Neural cell (in vitro differentiated cells): ENCODE data around the gene MAST1. TPM values are rescaled to one million over a fixed set of nuclear protein-coding genes. Genes with fewer than 3 reads are reported as not detected.

ENCODE experiments used
- H2AFZ ChIP-seq: fragments of 200-600, 300-800 bp; sonication (generic), shearing (Covaris generic); 2 replicates; pipeline ENCODE4 v1.6.0; 2014; ENCODE audit warnings: low read depth, mild to moderate bottlenecking, antibody characterized with exemption, low read length, moderate library complexity
- H3F3A ChIP-seq: fragments of 200-600 bp; shearing (Covaris generic); 2 replicates; pipeline ENCODE4 v1.6.1; 2016; ENCODE audit warnings: mild to moderate bottlenecking, moderate library complexity, mixed read lengths, antibody characterized with exemption, low read length; ENCODE audit not compliant: insufficient read depth, poor library complexity, severe bottlenecking
- H3K27ac ChIP-seq: fragments of 200-600, 300-800 bp; sonication (generic), shearing (Covaris generic); 2 replicates; pipeline ENCODE4 v1.5.1; 2014; ENCODE audit warnings: mild to moderate bottlenecking, low read length, moderate library complexity
- H3K27me3 ChIP-seq: fragments of 300-800, 200-600 bp; sonication (generic), shearing (Covaris generic); 2 replicates; pipeline ENCODE4 v1.6.0; 2014; ENCODE audit warnings: mild to moderate bottlenecking, low read depth, low read length, moderate library complexity; ENCODE audit not compliant: insufficient read depth
- H3K36me3 ChIP-seq: fragments of 300-800, 200-600 bp; sonication (generic), shearing (Covaris generic); 2 replicates; pipeline ENCODE4 v1.5.1; 2014; ENCODE audit warnings: mild to moderate bottlenecking, antibody characterized with exemption, low read length, moderate library complexity; ENCODE audit not compliant: insufficient read depth
- H3K4me2 ChIP-seq: fragments of 300-800, 200-600 bp; sonication (generic), shearing (Covaris generic); 2 replicates; pipeline ENCODE4 v1.6.0; 2014; ENCODE audit warnings: mild to moderate bottlenecking, low read length
- H3K4me3 ChIP-seq: fragments of 300-800, 200-600 bp; sonication (generic), shearing (Covaris generic); 2 replicates; pipeline ENCODE4 v1.5.1; 2014; ENCODE audit warnings: mild to moderate bottlenecking, low read length, moderate library complexity
- H3K79me2 ChIP-seq: fragments of 200-600 bp; shearing (Covaris generic); replicated peaks from 2 replicates; pipeline ENCODE4 v1.6.0; 2014; ENCODE audit warnings: mild to moderate bottlenecking, low read length, moderate library complexity; ENCODE audit not compliant: insufficient read depth
- H3K9ac ChIP-seq: fragments of 300-800, 200-600 bp; sonication (generic), shearing (Covaris generic); 2 replicates; pipeline ENCODE4 v1.6.1; 2016; ENCODE audit warnings: mild to moderate bottlenecking, low read length, mixed read lengths
- H3K9me2 ChIP-seq: fragments of 200-600 bp; shearing (Covaris generic); 2 replicates; pipeline ENCODE4 v1.6.1; 2016; ENCODE audit warnings: mild to moderate bottlenecking, low read length, mixed read lengths; ENCODE audit not compliant: insufficient read depth
- H3K9me3 ChIP-seq: fragments of 200-600, 300-800 bp; sonication (generic), shearing (Covaris generic); 2 replicates; pipeline ENCODE4 v1.6.1; 2016; ENCODE audit warnings: mild to moderate bottlenecking, mixed run types, low read length, moderate library complexity, mixed read lengths
- H4K20me1 ChIP-seq: fragments of 200-600 bp; shearing (Covaris generic); 2 replicates; pipeline ENCODE4 v1.6.1; 2016; ENCODE audit warnings: mild to moderate bottlenecking, mixed run types; ENCODE audit not compliant: insufficient read depth
- EP300 ChIP-seq: fragments of 450-650 bp; conservative IDR thresholded peaks from 2 replicates; pipeline ENCODE4 v1.6.1; 2014; ENCODE audit warnings: antibody characterized with exemption, mild to moderate bottlenecking, moderate library complexity; ENCODE audit not compliant: poor library complexity, severe bottlenecking
- EZH2 ChIP-seq: fragments of 200-600, 300-800 bp; shearing (Covaris generic), sonication (generic); IDR thresholded peaks from 2 replicates; pipeline ENCODE4 v1.6.1; 2014; ENCODE audit warnings: antibody characterized with exemption, low read length, borderline replicate concordance, mild to moderate bottlenecking; ENCODE audit not compliant: insufficient read depth, poor library complexity, severe bottlenecking
- MXI1 ChIP-seq: fragments of 450-650 bp; conservative IDR thresholded peaks from 2 replicates; pipeline ENCODE4 v1.6.1; 2014; ENCODE audit warnings: antibody characterized with exemption, mild to moderate bottlenecking; ENCODE audit not compliant: poor library complexity, severe bottlenecking
- POLR2AphosphoS5 ChIP-seq: IDR thresholded peaks from 2 replicates; pipeline ENCODE4 v1.6.1; 2012
- RAD21 ChIP-seq: fragments of 450-650 bp; conservative IDR thresholded peaks from 2 replicates; pipeline ENCODE4 v1.6.1; 2014; ENCODE audit warnings: antibody characterized with exemption, mild to moderate bottlenecking, moderate library complexity
- SMC3 ChIP-seq: fragments of 450-650 bp; conservative IDR thresholded peaks from 2 replicates; pipeline ENCODE4 v1.6.1; 2014; ENCODE audit warnings: antibody characterized with exemption, mild to moderate bottlenecking, moderate library complexity; ENCODE audit not compliant: poor library complexity
- TAF1 ChIP-seq: IDR thresholded peaks from 2 replicates; pipeline ENCODE4 v1.6.1; 2012; ENCODE audit warnings: low read depth
- polyA plus RNA-seq: library from polyadenylated mRNA; depleted of rRNA; stranded (reverse); fragments of >200 nt; gene quantifications from 2 replicates; pipeline ENCODE4 v1.2.3, GENCODE V29; 2014
- TF ChIP-seq, protein P1 (sequence below): IDR thresholded peaks from 2 replicates; pipeline ENCODE4 v1.6.1; 2012; ENCODE audit warnings: borderline replicate concordance
- TF ChIP-seq, protein P2 (sequence below): fragments of 450-650 bp; IDR thresholded peaks from 2 replicates; pipeline ENCODE4 v1.5.1; 2014; ENCODE audit warnings: antibody characterized with exemption, mild to moderate bottlenecking, moderate library complexity; ENCODE audit not compliant: poor library complexity, severe bottlenecking

The MAST1 gene
- polyA plus RNA-seq, 1 donor from 2014 or later: 65.0 TPM

DNA sequence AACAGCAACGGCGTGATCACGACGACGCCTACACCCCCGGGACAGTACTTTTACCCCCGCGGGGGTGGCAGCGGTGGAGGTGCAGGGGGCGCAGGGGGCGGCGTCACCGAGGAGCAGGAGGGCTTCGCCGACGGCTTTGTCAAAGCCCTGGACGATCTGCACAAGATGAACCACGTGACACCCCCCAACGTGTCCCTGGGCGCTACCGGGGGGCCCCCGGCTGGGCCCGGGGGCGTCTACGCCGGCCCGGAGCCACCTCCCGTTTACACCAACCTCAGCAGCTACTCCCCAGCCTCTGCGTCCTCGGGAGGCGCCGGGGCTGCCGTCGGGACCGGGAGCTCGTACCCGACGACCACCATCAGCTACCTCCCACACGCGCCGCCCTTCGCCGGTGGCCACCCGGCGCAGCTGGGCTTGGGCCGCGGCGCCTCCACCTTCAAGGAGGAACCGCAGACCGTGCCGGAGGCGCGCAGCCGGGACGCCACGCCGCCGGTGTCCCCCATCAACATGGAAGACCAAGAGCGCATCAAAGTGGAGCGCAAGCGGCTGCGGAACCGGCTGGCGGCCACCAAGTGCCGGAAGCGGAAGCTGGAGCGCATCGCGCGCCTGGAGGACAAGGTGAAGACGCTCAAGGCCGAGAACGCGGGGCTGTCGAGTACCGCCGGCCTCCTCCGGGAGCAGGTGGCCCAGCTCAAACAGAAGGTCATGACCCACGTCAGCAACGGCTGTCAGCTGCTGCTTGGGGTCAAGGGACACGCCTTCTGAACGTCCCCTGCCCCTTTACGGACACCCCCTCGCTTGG, 46.1 kb upstream of the MAST1 start:
- Histone ChIP-seq H3K79me2 (no peaks in the 10 kb centered on the region), H3K27ac (peak overlapping the region; percentile 52), H3K4me2 (peak overlapping the region; percentile 80), H3K9ac (peak overlapping the region; percentile 82), H3K27me3 (peaks cover 29% of the 10 kb centered on the region), H2AFZ (no peak overlapping the region), H3F3A (no peaks in the 10 kb centered on the region), H3K4me3 (peak overlapping the region; percentile 87), H4K20me1 (no peaks in the 10 kb centered on the region), H3K9me3 (no peaks in the 10 kb centered on the region), H3K36me3 (no peaks in the 10 kb centered on the region), H3K9me2 (no peaks in the 10 kb centered on the region)
- TF ChIP-seq EZH2 (peak; percentile 26), POLR2AphosphoS5 (peak; percentile 19), TAF1 (no peak), SMC3 (no peak)
- TF ChIP-seq, protein P1, sequence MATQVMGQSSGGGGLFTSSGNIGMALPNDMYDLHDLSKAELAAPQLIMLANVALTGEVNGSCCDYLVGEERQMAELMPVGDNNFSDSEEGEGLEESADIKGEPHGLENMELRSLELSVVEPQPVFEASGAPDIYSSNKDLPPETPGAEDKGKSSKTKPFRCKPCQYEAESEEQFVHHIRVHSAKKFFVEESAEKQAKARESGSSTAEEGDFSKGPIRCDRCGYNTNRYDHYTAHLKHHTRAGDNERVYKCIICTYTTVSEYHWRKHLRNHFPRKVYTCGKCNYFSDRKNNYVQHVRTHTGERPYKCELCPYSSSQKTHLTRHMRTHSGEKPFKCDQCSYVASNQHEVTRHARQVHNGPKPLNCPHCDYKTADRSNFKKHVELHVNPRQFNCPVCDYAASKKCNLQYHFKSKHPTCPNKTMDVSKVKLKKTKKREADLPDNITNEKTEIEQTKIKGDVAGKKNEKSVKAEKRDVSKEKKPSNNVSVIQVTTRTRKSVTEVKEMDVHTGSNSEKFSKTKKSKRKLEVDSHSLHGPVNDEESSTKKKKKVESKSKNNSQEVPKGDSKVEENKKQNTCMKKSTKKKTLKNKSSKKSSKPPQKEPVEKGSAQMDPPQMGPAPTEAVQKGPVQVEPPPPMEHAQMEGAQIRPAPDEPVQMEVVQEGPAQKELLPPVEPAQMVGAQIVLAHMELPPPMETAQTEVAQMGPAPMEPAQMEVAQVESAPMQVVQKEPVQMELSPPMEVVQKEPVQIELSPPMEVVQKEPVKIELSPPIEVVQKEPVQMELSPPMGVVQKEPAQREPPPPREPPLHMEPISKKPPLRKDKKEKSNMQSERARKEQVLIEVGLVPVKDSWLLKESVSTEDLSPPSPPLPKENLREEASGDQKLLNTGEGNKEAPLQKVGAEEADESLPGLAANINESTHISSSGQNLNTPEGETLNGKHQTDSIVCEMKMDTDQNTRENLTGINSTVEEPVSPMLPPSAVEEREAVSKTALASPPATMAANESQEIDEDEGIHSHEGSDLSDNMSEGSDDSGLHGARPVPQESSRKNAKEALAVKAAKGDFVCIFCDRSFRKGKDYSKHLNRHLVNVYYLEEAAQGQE: no peak

DNA sequence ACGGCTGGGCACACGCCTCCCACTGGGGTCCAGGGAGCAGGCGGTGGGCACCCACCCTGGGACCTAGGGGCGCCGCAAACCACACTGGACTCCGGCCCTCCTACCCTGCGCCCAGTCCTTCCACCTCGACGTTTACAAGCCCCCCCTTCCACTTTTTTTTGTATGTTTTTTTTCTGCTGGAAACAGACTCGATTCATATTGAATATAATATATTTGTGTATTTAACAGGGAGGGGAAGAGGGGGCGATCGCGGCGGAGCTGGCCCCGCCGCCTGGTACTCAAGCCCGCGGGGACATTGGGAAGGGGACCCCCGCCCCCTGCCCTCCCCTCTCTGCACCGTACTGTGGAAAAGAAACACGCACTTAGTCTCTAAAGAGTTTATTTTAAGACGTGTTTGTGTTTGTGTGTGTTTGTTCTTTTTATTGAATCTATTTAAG, 45.4 kb upstream of the MAST1 start:
- Histone ChIP-seq H3K9me2 (no peaks in the 10 kb centered on the region), H3K27ac (peak overlapping the region; percentile 52), H3K79me2 (no peaks in the 10 kb centered on the region), H3K9me3 (no peaks in the 10 kb centered on the region), H4K20me1 (no peaks in the 10 kb centered on the region), H3K36me3 (no peaks in the 10 kb centered on the region), H3K9ac (peak overlapping the region; percentile 82), H3F3A (no peaks in the 10 kb centered on the region), H3K4me3 (peak overlapping the region; percentile 87), H2AFZ (no peak overlapping the region), H3K27me3 (peaks cover 29% of the 10 kb centered on the region), H3K4me2 (peak overlapping the region; percentile 80)
- TF ChIP-seq TAF1: no peak
- TF ChIP-seq, protein P2, sequence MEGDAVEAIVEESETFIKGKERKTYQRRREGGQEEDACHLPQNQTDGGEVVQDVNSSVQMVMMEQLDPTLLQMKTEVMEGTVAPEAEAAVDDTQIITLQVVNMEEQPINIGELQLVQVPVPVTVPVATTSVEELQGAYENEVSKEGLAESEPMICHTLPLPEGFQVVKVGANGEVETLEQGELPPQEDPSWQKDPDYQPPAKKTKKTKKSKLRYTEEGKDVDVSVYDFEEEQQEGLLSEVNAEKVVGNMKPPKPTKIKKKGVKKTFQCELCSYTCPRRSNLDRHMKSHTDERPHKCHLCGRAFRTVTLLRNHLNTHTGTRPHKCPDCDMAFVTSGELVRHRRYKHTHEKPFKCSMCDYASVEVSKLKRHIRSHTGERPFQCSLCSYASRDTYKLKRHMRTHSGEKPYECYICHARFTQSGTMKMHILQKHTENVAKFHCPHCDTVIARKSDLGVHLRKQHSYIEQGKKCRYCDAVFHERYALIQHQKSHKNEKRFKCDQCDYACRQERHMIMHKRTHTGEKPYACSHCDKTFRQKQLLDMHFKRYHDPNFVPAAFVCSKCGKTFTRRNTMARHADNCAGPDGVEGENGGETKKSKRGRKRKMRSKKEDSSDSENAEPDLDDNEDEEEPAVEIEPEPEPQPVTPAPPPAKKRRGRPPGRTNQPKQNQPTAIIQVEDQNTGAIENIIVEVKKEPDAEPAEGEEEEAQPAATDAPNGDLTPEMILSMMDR: no peak
- TF ChIP-seq, protein P1: no peak
- TF ChIP-seq POLR2AphosphoS5: no peak
- no peak for TF ChIP-seq EZH2
- TF ChIP-seq MXI1: no peak
- no peak for TF ChIP-seq EP300
- TF ChIP-seq SMC3: no peak
- no peak for TF ChIP-seq RAD21
